ENCODE results near the gene S100A7A. TPM values are rescaled to one million over a fixed set of nuclear protein-coding genes. Genes with fewer than 3 reads are reported as not detected.

Gene S100A7A
- total RNA-seq, 3 donors from 2014 or later, result not detected

GRCh38 chr1:153372571-153372970 is 43.7 kb upstream of the S100A7A start:
- H3K9me3 ChIP-seq, result no peaks in the 10 kb centered on the region
- intact Hi-C loops (cut with DNase I, micrococcal nuclease), result no loop called here
- no peak for TF ChIP-seq CTCF (IDR thresholded peaks at IDR 0.05)
- ATAC-seq (no peak), DNase-seq (no peak)
- no peaks in the 10 kb centered on the region for H3K36me3 ChIP-seq (ENCODE audit: low read depth)
- H3K4me1 ChIP-seq (ENCODE audit: low read depth), result no peaks in the 10 kb centered on the region
- H3K4me3 ChIP-seq, result no peak overlapping the region

- TF ChIP-seq CTCF (IDR thresholded peaks at IDR 0.05), result no peak
- Histone ChIP-seq H3K4me1 (ENCODE audit: low read depth) (no peaks in the 10 kb centered on the region), H3K9me3 (no peaks in the 10 kb centered on the region), H3K36me3 (ENCODE audit: low read depth) (no peaks in the 10 kb centered on the region), H3K4me3 (no peak overlapping the region)
- ATAC-seq, result no peak
- DNase-seq, result no peak
- intact Hi-C loops (cut with DNase I, micrococcal nuclease), result no loop called here
Observed at GRCh38 chr1:153374071-153374470, 42.2 kb upstream of the S100A7A start.

- peak; percentile 42 for ATAC-seq
- H3K4me1 ChIP-seq (ENCODE audit: low read depth), result no peaks in the 10 kb centered on the region
Observed at GRCh38 chr1:153375511-153375910, 40.8 kb upstream of the S100A7A start, which contains the start of gene S100A12. TSS of gene S100A12 (minus strand) at chr1:153375621. CDS start at chr1:153374592, 1,029 bp downstream.

GRCh38 chr1:153379591-153379990 is 36.7 kb upstream of the S100A7A start:
- ATAC-seq, result no peak
- no peak for TF ChIP-seq CTCF (IDR thresholded peaks at IDR 0.05)
- no peak overlapping the region for H3K4me3 ChIP-seq
- H3K9me3 ChIP-seq, result peaks cover 3% of the 10 kb centered on the region
- no peak for DNase-seq
- intact Hi-C loops (cut with DNase I, micrococcal nuclease), result no loop called here
- no peaks in the 10 kb centered on the region for H3K4me1 ChIP-seq (ENCODE audit: low read depth)
- H3K36me3 ChIP-seq (ENCODE audit: low read depth), result no peaks in the 10 kb centered on the region

More at GRCh38 chr1:153375511-153375910, 40.8 kb upstream of the S100A7A start, which contains the start of gene S100A12:
- no peak for DNase-seq
- intact Hi-C loops (cut with DNase I, micrococcal nuclease), result no loop called here
- Histone ChIP-seq H3K4me3 (no peak within 1 kb of the TSS), H3K36me3 (ENCODE audit: low read depth) (no peaks in the 10 kb centered on the region), H3K9me3 (no peaks in the 10 kb centered on the region)
- TF ChIP-seq CTCF (IDR thresholded peaks at IDR 0.05), result no peak

GRCh38 chr1:153380711-153381110 is 35.6 kb upstream of the S100A7A start:
- intact Hi-C loops (cut with DNase I, micrococcal nuclease), result no loop called here
- H3K4me1 ChIP-seq (ENCODE audit: low read depth), result no peaks in the 10 kb centered on the region
- DNase-seq, result no peak
- H3K4me3 ChIP-seq, result no peak overlapping the region
- peaks cover 3% of the 10 kb centered on the region for H3K9me3 ChIP-seq
- no peak for TF ChIP-seq CTCF (IDR thresholded peaks at IDR 0.05)
- ATAC-seq, result no peak
- no peaks in the 10 kb centered on the region for H3K36me3 ChIP-seq (ENCODE audit: low read depth)

All from mucosa of descending colon (tissue), 3 donors.